H9 (cell line): ENCODE data around the gene PLCB1. TPM values are rescaled to one million over a fixed set of nuclear protein-coding genes. Genes with fewer than 3 reads are reported as not detected.

ENCODE experiments used
- DNase-seq: peaks from one replicate; pipeline ENCODE4 v3.0.0-alpha.2; 2017
- H2AFZ ChIP-seq: one replicate; pipeline ENCODE4 v1.6.1; 2013; ENCODE audit warnings: mild to moderate bottlenecking, low read length, control low read depth, moderate library complexity
- H2AK5ac ChIP-seq: 2 replicates; pipeline ENCODE4 v1.6.1; 2013; ENCODE audit warnings: low read length, control low read depth, mixed read lengths; ENCODE audit not compliant: insufficient read length
- H2BK120ac ChIP-seq: one replicate; pipeline ENCODE4 v1.6.1; 2013; ENCODE audit warnings: low read depth, mild to moderate bottlenecking, low read length, control low read depth, inconsistent platforms; ENCODE audit not compliant: poor library complexity, severe bottlenecking
- H2BK12ac ChIP-seq: 2 replicates; pipeline ENCODE4 v1.6.1; 2013; ENCODE audit warnings: low read length, control low read depth, mixed read lengths, low read depth; ENCODE audit not compliant: insufficient read length
- H2BK15ac ChIP-seq: 2 replicates; pipeline ENCODE4 v1.6.1; 2013; ENCODE audit warnings: low read depth, low read length, control low read depth
- H2BK20ac ChIP-seq: one replicate; pipeline ENCODE4 v1.6.1; 2013; ENCODE audit warnings: low read depth, mild to moderate bottlenecking, low read length, control low read depth, inconsistent platforms; ENCODE audit not compliant: poor library complexity, severe bottlenecking
- H2BK5ac ChIP-seq: 2 replicates; pipeline ENCODE4 v1.6.1; 2013; ENCODE audit warnings: low read length, control low read depth, mixed read lengths; ENCODE audit not compliant: insufficient read length
- H3K14ac ChIP-seq: 2 replicates; pipeline ENCODE4 v1.6.1; 2013; ENCODE audit warnings: low read length, control low read depth; ENCODE audit not compliant: insufficient read depth
- H3K18ac ChIP-seq: 2 replicates; pipeline ENCODE4 v1.6.1; 2013; ENCODE audit warnings: low read depth, mild to moderate bottlenecking, mixed read lengths, low read length, control low read depth; ENCODE audit not compliant: insufficient read length
- H3K23ac ChIP-seq: 2 replicates; pipeline ENCODE4 v1.6.1; 2013; ENCODE audit warnings: low read length, control low read depth, mixed read lengths, low read depth; ENCODE audit not compliant: insufficient read length
- H3K23me2 ChIP-seq: 2 replicates; pipeline ENCODE4 v1.6.1; 2013; ENCODE audit warnings: low read depth, mild to moderate bottlenecking, mixed read lengths, low read length, control low read depth; ENCODE audit not compliant: insufficient read length, poor library complexity, severe bottlenecking
- H3K27ac ChIP-seq: 2 replicates; pipeline ENCODE4 v1.5.1; 2013; ENCODE audit warnings: low read length, control low read depth, mixed read lengths, low read depth; ENCODE audit not compliant: insufficient read length
- H3K27me3 ChIP-seq: 2 replicates; pipeline ENCODE4 v1.6.1; 2013; ENCODE audit warnings: low read length, control low read depth, inconsistent platforms; ENCODE audit not compliant: insufficient read depth
- H3K4ac ChIP-seq: 2 replicates; pipeline ENCODE4 v1.6.1; 2013; ENCODE audit warnings: low read depth, mild to moderate bottlenecking, control low read depth, inconsistent platforms, low read length, moderate library complexity
- H3K4me1 ChIP-seq: 2 replicates; pipeline ENCODE4 v1.6.1; 2013; ENCODE audit warnings: low read length, control low read depth, inconsistent platforms; ENCODE audit not compliant: insufficient read depth
- H3K4me2 ChIP-seq: 2 replicates; pipeline ENCODE4 v1.6.1; 2013; ENCODE audit warnings: low read length, control low read depth, mixed read lengths; ENCODE audit not compliant: insufficient read length, insufficient read depth
- H3K56ac ChIP-seq: 2 replicates; pipeline ENCODE4 v1.6.1; 2013; ENCODE audit warnings: low read depth, mild to moderate bottlenecking, mixed read lengths, low read length, control low read depth; ENCODE audit not compliant: insufficient read length
- H3K79me1 ChIP-seq: 2 replicates; pipeline ENCODE4 v1.6.1; 2013; ENCODE audit warnings: low read depth, mild to moderate bottlenecking, moderate library complexity, low read length, control low read depth, inconsistent platforms; ENCODE audit not compliant: insufficient read depth, poor library complexity, severe bottlenecking
- H3K79me2 ChIP-seq: 2 replicates; pipeline ENCODE4 v1.6.1; 2013; ENCODE audit warnings: low read length, control low read depth, inconsistent platforms; ENCODE audit not compliant: insufficient read depth
- H3K9ac ChIP-seq: 2 replicates; pipeline ENCODE4 v1.6.1; 2013; ENCODE audit warnings: low read length, control low read depth, mixed read lengths; ENCODE audit not compliant: insufficient read length; ENCODE audit errors: extremely low read depth
- H3K9me3 ChIP-seq: one replicate; pipeline ENCODE4 v1.6.1; 2013; ENCODE audit warnings: low read depth, low read length, inconsistent platforms; ENCODE audit not compliant: control insufficient read depth
- H3T11ph ChIP-seq: one replicate; pipeline ENCODE4 v1.6.1; 2013; ENCODE audit warnings: mild to moderate bottlenecking, low read length, control low read depth, inconsistent platforms
- H4K20me1 ChIP-seq: one replicate; pipeline ENCODE4 v1.6.1; 2013; ENCODE audit not compliant: control insufficient read depth, insufficient read length, insufficient read depth
- H4K5ac ChIP-seq: 2 replicates; pipeline ENCODE4 v1.6.1; 2013; ENCODE audit warnings: low read depth, mild to moderate bottlenecking, mixed read lengths, low read length, control low read depth; ENCODE audit not compliant: insufficient read length
- H4K8ac ChIP-seq: replicated peaks from 2 replicates; pipeline ENCODE4 v1.6.1; 2013; ENCODE audit warnings: low read length, control low read depth, mixed read lengths, low read depth; ENCODE audit not compliant: insufficient read length
- H4K91ac ChIP-seq: 2 replicates; pipeline ENCODE4 v1.6.1; 2013; ENCODE audit warnings: low read depth, mild to moderate bottlenecking, moderate library complexity, mixed read lengths, low read length, control low read depth; ENCODE audit not compliant: insufficient read length
- H3K27ac Mint-ChIP-seq, 3 experiments: 2 replicates in 2 of 3; 3 replicates in 1 of 3; pipeline ENCODE4 v1.8.0; 2020 to 2021; ENCODE audit warnings: mixed read lengths in 3 of 3, mild to moderate bottlenecking in 1 of 3, moderate library complexity in 1 of 3
- H3K27me3 Mint-ChIP-seq: 2 replicates; pipeline ENCODE4 v1.8.0; 2021; ENCODE audit warnings: low read depth, mild to moderate bottlenecking, moderate library complexity, mixed read lengths
- H3K36me3 Mint-ChIP-seq, 3 experiments: 2 replicates in 2 of 3; 3 replicates in 1 of 3; pipeline ENCODE4 v1.8.0; 2020 to 2021; ENCODE audit warnings: low read depth in 3 of 3, mixed read lengths in 3 of 3; ENCODE audit not compliant: insufficient read depth in 1 of 3
- H3K4me1 Mint-ChIP-seq, 2 experiments: 2 replicates each; pipeline ENCODE4 v1.8.0; 2020; ENCODE audit warnings: mixed read lengths in 2 of 2
- H3K4me3 Mint-ChIP-seq, 2 experiments: 2 replicates in 1 of 2; 3 replicates in 1 of 2; pipeline ENCODE4 v1.8.0; 2020 to 2021; ENCODE audit warnings: mild to moderate bottlenecking in 2 of 2, mixed read lengths in 2 of 2, moderate library complexity in 1 of 2
- H3K9me3 Mint-ChIP-seq, 2 experiments: 2 replicates in 1 of 2; 3 replicates in 1 of 2; pipeline ENCODE4 v1.8.0; 2020; ENCODE audit warnings: mild to moderate bottlenecking in 2 of 2, mixed read lengths in 2 of 2, moderate library complexity in 1 of 2
- total RNA-seq: library from RNA; stranded (reverse); gene quantifications from 2 replicates; pipeline ENCODE4 v1.2.1, GENCODE V29; 2021
- TF ChIP-seq, protein P1 (sequence below): fragments of 200-600 bp; sonication (generic); conservative IDR thresholded peaks from 3 replicates; pipeline ENCODE4 v1.8.0; 2021; ENCODE audit warnings: antibody characterized with exemption, mild to moderate bottlenecking

PLCB1 gene
- total RNA-seq, 1 experiment from 2014 or later: 11.5 TPM

DNA sequence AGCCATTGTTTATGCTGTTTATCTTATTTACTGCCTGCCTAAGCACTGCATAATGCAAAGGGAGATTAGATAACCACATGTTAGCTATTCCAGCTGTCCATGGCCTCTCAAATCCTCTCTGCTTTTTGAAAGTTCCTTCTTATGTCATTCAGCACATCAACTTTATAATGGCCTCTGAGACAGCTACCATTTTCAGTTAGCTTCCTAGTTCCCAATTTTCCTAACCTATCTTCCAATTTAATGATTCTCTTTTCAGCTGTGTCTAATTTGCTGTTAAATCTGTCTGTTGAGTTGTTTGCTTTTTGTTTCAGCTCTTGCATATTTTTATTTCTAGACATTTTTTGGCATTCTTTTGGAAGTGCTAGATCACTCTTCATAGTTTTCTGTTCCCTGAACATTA, 763.4 kb downstream of the PLCB1 start:
- Histone ChIP-seq H3T11ph (no peak overlapping the region), H3K79me2 (no peaks in the 10 kb centered on the region), H4K8ac (no peak overlapping the region), H3K4me1 (no peaks in the 10 kb centered on the region), H4K91ac (no peak overlapping the region), H3K4me2 (no peak overlapping the region), H3K23ac (no peak overlapping the region), H3K9me3 (no peaks in the 10 kb centered on the region), H3K9ac (no peak overlapping the region), H2BK5ac (no peak overlapping the region), H2BK120ac (no peak overlapping the region), H2AFZ (no peak overlapping the region), H2BK12ac (no peak overlapping the region), H3K14ac (no peak overlapping the region), H3K56ac (no peak overlapping the region), H4K20me1 (no peaks in the 10 kb centered on the region), H4K5ac (no peak overlapping the region), H3K79me1 (no peaks in the 10 kb centered on the region), H3K18ac (no peak overlapping the region), H2BK15ac (no peak overlapping the region), H3K23me2 (no peaks in the 10 kb centered on the region), H3K4ac (no peak overlapping the region), H2AK5ac (no peak overlapping the region), H3K27me3 (no peaks in the 10 kb centered on the region), H3K27ac (no peak overlapping the region), H2BK20ac (no peak overlapping the region)
- Mint-ChIP-seq H3K4me3 (no peak overlapping the region), H3K4me1 (no peaks in the 10 kb centered on the region), H3K27ac (no peak overlapping the region), H3K9me3 (peaks cover 28% of the 10 kb centered on the region in 2 experiments), H3K36me3 (peaks cover 19 to 23% (median 22%) of the 10 kb centered on the region in 3 experiments), H3K27me3 (no peaks in the 10 kb centered on the region; the same call in 1 of the 2 replicates)
- TF ChIP-seq, protein P1, sequence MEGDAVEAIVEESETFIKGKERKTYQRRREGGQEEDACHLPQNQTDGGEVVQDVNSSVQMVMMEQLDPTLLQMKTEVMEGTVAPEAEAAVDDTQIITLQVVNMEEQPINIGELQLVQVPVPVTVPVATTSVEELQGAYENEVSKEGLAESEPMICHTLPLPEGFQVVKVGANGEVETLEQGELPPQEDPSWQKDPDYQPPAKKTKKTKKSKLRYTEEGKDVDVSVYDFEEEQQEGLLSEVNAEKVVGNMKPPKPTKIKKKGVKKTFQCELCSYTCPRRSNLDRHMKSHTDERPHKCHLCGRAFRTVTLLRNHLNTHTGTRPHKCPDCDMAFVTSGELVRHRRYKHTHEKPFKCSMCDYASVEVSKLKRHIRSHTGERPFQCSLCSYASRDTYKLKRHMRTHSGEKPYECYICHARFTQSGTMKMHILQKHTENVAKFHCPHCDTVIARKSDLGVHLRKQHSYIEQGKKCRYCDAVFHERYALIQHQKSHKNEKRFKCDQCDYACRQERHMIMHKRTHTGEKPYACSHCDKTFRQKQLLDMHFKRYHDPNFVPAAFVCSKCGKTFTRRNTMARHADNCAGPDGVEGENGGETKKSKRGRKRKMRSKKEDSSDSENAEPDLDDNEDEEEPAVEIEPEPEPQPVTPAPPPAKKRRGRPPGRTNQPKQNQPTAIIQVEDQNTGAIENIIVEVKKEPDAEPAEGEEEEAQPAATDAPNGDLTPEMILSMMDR: no peak
- no peak for DNase-seq
